GM19455 (cell line): ENCODE results near the gene CALM1.
"Not testable (repeated sequence)": the region's sequence is repeated elsewhere in the genome, so short reads cannot be mapped to it uniquely, and the experiment has no call there.

Source experiments
- ATAC-seq: cut with Tn5 transposase; IDR thresholded peaks from one replicate; pipeline ENCODE4 v1.9.1; 2021; ENCODE audit not compliant: unreplicated experiment

Gene CALM1

DNA sequence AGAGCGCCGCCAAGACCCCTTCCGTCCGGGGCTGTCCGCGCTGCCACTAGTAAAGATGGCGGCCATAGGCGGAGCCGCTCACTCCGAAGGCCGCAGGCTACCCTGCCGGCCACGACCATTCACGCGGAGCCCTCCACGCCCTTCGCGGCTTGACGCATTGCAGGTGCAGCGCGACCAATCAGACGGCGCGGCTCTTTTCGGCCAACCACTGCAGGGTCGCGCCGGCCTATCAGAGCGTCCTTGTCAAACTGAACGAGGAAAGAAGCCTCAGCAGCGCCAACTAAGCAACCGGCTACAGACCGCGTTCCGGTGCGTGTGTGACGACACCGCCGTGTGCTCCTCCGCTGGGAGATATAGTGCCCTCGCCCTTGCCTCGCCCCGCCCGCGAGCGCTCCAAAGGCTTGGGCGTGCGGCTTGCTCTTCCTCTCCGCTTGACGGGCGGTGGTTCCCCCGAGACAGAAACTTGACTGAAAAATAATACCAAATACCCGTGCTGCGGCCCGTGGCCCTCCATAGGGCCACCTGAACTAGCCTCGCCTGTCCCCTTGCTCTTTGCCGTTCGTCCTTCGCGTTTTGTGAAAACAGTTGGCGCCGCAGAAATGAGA, 13.6 kb upstream of the CALM1 start:
- peak; percentile 90 for ATAC-seq

DNA sequence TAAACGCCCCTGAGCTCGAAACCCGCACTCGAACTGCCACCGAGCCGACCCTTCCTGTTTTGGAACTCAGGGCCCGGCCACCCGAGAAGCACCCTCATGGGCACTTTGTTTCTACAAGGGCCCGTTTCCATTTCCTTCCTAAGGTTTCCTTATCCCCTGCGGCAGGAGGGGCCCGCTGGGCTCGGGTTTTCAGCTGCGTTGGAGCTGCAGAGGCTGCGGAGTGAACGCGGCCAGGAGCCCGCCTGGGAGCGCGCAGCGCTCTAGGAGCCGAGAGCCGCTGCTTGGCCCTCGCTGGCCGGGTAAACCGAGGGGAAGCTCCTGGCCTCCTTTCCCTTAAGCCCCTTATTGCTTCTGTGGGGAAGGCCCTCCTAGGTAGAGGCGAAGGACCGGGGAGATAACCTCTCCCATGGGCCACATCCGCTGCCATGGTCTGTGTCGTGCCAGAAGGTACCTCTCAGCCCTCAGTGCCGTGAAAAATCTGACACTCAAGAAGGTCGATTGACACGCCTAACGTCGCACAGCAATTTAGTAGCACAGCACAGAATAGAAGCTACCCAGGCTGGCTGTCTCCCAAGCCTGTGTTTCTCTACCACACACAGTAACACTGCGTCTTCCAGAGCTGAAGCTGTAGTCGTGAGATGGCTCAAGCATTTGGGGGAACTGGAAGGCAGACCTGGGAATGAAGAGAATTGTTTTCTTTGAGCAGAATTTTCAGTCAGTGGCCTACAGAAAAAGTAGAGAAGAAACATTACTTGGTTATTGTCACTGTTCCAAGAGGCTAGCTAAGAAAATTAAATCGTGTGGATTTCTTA, 12.9 kb upstream of the CALM1 start:
- peak; percentile 6 for ATAC-seq

DNA sequence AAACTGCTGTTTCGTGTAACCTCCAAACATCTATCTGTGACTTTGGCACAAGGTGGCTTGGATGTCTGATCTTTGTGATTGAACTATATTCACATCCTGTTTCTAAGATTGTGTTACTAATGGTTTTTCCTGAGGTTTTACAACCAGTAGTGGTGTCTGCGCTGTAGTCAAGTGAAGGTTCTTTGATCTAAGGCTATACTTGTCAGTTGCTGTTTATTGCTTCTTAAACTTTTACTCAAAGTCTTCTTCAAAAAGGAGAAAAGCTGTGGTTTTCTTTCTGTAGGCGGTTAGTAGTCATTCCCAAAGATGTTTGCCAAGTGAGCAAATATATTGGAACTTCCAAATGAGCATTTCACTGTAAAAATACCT, 12.3 kb upstream of the CALM1 start:
- no peak for ATAC-seq

DNA sequence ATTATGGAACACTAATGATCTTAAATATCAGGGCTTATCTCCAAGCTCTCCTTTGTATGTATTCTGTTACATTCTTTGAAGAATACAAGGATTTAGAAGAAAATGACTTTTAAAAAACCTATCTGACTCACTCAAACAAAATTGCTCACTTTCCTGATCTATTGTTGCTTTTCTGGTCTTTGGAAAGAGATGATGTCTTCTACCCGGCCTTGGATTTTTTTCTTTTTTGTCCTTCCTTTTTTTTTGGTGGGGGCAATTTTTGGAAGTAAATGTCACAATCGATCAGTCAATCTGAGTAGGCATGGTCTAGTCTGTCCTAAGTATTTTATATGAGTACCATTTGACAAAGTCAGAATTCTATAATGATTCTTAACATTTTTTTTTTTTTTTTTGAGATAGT, 10.5 kb upstream of the CALM1 start:
- ATAC-seq: no peak

DNA sequence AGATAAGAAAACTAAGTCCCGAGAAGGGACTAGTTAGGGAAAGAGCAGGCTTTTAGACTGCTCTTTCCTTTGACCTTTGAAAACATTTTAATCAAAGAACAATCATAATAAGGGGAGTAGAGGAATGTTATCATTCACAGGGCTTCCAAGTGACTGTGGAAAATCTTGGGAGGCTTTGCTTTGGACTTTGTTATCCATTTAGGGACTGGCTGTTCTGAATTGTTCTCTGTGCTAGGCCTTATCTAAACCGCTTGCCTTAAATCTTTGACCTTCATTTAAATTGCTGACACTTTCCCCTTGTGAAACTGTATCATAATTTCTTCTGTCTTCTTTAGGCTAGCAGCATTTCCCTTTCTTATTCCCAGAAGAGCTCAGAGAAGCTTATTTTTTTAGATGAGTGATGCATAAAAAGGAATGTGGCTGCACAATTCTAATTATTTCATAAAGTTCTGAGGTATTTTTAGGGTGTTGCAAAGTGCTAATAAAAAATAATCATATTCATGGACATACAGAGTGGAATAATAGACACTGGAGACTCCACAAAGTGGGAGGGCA, 9.5 kb upstream of the CALM1 start:
- ATAC-seq: no peak

DNA sequence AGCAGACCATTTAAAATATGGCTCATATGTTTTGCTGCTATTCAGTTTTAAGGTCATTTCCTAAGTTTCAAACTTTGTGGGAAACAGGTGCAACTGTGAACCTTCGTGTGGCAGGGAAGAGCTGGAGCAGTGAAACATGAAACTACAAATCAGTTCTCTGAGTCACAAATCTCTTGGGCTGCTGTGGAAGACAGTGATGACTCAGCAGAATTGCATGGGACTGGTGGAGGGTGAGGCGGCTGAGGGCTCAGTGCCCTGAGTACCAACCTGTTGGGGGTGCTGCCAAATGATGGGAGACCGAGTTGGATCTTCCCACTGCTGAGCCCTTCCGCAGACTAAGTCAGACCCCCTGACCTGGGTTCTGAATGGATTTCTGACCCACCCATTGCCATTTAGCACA, 8.4 kb upstream of the CALM1 start:
- no peak for ATAC-seq

DNA sequence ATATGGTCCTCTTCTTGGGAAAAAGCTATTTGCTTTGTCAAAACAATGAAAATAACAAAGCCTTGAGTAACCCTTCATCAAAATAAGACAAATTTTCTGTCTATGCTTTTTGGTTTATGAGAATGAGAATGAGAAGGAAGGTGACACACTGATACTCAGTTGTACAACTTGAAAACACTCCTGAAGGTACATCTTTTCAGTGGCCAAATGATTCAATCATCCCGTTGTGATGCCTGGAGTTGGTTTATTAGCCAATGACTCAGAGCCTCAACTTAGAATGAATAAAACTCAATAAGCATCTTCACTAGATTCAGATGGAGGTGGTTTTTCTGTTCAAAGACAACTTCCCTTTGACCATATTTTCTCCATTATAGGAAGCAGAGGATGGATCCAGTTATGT, 7.8 kb upstream of the CALM1 start:
- no peak for ATAC-seq

GRCh38 chr14:90393966-90394365, 2.9 kb upstream of the CALM1 start:
- ATAC-seq: no peak

GRCh38 chr14:90394782-90395181, 2.0 kb upstream of the CALM1 start:
- not testable (repeated sequence) for ATAC-seq

DNA sequence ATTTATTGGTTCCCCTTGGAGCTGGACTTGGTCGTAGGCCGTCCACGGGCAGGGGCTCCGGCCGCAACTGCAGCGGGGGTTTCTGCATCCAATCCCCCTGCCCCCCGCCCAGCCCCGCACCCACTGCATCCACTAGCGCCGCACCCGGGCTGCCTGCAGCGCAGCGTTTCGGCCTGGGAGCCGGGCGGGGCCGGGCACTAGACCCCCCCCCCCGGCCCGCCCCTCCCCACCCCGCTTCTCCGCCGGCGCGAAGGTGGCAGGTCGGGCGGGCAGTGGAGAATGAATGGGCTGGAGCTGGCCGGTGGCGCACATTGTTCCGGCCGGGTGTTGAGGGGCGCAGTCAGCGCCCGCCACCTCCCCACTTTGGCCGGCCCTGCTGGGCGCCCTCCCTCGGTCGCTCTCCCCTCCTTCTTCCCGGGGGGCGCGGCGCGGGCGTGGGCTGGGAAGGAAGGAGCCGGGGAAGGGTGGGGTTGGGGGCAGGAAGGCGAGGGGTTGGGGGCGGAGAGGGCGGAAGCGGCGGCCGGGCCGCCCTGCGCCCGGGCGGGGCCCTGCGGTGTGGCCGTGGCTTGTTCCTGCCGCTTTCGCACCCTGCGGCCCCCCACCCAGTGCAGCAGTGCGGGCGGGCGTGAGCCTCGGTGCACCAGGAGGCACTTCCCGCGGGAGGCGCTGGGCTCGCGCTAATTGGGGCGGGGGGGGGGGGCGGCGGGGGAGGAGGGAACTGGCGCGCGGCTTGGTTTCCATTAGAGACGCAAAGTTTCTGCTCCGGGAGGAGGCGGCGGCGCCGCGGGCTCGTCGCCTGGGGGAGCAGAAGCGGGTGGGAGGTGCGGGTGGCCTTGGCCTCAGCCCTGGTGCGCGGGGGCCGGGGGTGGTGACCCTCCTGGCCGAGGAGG, 841 bp downstream of the CALM1 start:
- ATAC-seq: peak; percentile 32

DNA sequence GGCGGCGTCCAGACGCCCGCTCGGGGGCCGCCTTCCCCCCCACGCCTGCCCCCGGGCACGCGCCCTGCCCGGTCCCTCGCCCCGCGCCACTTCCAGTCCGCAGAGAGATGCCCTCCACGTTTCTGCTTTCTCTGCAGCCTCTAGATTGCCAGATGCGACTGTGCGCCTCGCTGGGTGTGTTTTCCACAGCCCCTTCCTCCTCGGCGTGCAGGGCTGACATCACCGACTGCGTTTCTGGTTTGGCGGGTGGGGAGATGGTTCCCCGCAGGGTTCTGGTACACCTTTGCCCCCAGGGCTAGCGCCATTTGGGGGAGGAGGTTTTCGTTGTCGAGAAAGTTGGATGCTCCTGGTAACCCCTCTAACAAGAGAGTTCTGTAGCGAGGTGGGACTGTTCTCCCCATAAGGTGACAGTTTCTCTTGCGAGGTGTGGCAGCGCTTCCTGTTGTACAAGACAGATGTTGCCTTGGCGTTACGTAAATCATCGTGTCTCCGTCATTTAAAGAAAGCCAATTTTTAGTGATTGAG, 1.5 kb downstream of the CALM1 start:
- peak; percentile 15 for ATAC-seq

- no peak for ATAC-seq
Measured at GRCh38 chr14:90398841-90399540, 2.2 kb downstream of the CALM1 start.

- peak; percentile 37 for ATAC-seq
Measured at GRCh38 chr14:90399541-90400444, 3.0 kb downstream of the CALM1 start.

GRCh38 chr14:90400904-90401561, 4.2 kb downstream of the CALM1 start:
- no peak for ATAC-seq

DNA sequence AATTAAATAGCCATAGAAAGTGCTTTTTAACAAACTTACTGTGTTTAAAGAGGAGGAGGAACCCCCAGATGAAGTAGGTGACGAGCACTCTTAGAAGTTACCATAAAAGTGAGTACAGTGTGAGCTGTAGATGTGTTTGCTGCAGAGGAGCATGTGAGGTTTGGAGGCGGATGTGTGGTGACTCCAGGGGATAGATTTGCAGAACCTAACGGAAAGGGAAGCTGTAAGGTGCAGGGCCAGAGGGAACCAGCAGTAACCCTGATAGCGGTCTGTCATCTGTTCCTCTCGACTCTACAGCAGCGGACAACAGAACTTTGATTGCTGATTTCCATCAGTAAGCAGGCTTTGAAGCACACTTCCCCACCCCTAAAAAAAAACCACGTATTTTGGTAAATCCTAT, 5.2 kb downstream of the CALM1 start:
- no peak for ATAC-seq

- no peak for ATAC-seq
Measured at GRCh38 chr14:90403065-90403464, 6.2 kb downstream of the CALM1 start.

- ATAC-seq: no peak
Measured at GRCh38 chr14:90405101-90405500, 8.3 kb downstream of the CALM1 start.

- no peak for ATAC-seq
Measured at GRCh38 chr14:90405755-90406154, 8.9 kb downstream of the CALM1 start.

DNA sequence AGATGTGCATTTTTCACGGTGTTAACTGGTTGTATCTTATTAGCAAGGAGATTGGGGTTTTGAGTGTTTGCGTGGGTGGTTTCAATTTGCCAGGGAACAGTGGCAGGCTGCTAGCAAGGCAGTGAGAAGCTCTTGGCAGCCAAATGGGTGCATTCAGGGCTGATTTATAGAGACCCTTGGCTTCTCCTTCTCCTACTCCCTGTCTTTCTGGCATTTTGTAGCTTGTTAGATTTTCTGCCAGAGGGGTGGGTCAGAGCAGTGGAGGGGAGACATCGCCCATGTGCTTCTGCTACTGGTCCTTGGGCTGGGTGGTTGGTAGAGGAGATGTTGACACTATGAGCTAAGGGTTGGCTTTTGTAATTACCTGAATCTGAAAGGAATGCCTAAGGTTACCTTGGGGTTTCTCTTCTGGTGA, 9.6 kb downstream of the CALM1 start:
- ATAC-seq: no peak
